Type B pancreatic cell (in vitro differentiated cells): ENCODE results near the gene SLC6A9. TPM values are rescaled to one million over a fixed set of nuclear protein-coding genes. Genes with fewer than 3 reads are reported as not detected.

Experiments used
- DNase-seq: peaks from one replicate; pipeline ENCODE4 v3.0.0; 2021; ENCODE audit warnings: mixed read lengths; ENCODE audit not compliant: unreplicated experiment; ENCODE audit errors: extremely low spot score
- H3K27ac Mint-ChIP-seq: 2 replicates; pipeline ENCODE4 v1.8.0; 2021; ENCODE audit warnings: mild to moderate bottlenecking, mixed read lengths
- H3K27me3 Mint-ChIP-seq: 2 replicates; pipeline ENCODE4 v1.8.0; 2021; ENCODE audit warnings: mixed read lengths
- H3K36me3 Mint-ChIP-seq: 2 replicates; pipeline ENCODE4 v1.8.0; 2021; ENCODE audit warnings: mixed read lengths
- H3K4me1 Mint-ChIP-seq: one replicate; pipeline ENCODE4 v1.8.0; 2021; ENCODE audit warnings: mixed read lengths; ENCODE audit not compliant: unreplicated experiment
- H3K4me3 Mint-ChIP-seq: 2 replicates; pipeline ENCODE4 v1.8.0; 2021; ENCODE audit warnings: mild to moderate bottlenecking, mixed read lengths
- H3K9me3 Mint-ChIP-seq: 2 replicates; pipeline ENCODE4 v1.8.0; 2021; ENCODE audit warnings: mixed read lengths
- CTCF ChIP-seq: fragments of 200-600 bp; sonication (generic); conservative IDR thresholded peaks from 2 replicates; pipeline ENCODE4 v1.5.0; 2021; ENCODE audit warnings: antibody characterized with exemption, mild to moderate bottlenecking
- total RNA-seq: library from RNA; stranded (reverse); gene quantifications from 2 replicates; pipeline ENCODE4 v1.2.1, GENCODE V29; 2021; ENCODE audit warnings: low replicate concordance

SLC6A9 gene
- total RNA-seq, 1 donor from 2014 or later: 21.0 TPM

- Mint-ChIP-seq H3K27ac (peak overlapping the region; percentile 28), H3K4me1 (peaks cover 5% of the 10 kb centered on the region), H3K4me3 (peak overlapping the region; percentile 9), H3K27me3 (no peaks in the 10 kb centered on the region), H3K9me3 (no peaks in the 10 kb centered on the region), H3K36me3 (no peaks in the 10 kb centered on the region)
- TF ChIP-seq CTCF: no peak
- DNase-seq: no peak
Observed at GRCh38 chr1:43993206-43993914, 37.9 kb downstream of the SLC6A9 start.

- H3K27ac Mint-ChIP-seq: peak overlapping the region; percentile 28
- peaks cover 5% of the 10 kb centered on the region for H3K4me1 Mint-ChIP-seq
- H3K4me3 Mint-ChIP-seq: peak overlapping the region; percentile 91
- no peaks in the 10 kb centered on the region for H3K9me3 Mint-ChIP-seq
- TF ChIP-seq CTCF: no peak
- H3K27me3 Mint-ChIP-seq: no peaks in the 10 kb centered on the region
- no peak for DNase-seq
- no peaks in the 10 kb centered on the region for H3K36me3 Mint-ChIP-seq
Observed at GRCh38 chr1:43992232-43992995, 38.8 kb downstream of the SLC6A9 start.

- H3K36me3 Mint-ChIP-seq: no peaks in the 10 kb centered on the region
- peak; percentile 83 for DNase-seq
Observed at GRCh38 chr1:43991476-43992231, 39.6 kb downstream of the SLC6A9 start, which contains the start of gene CCDC24. TSS of gene CCDC24 (plus strand) at chr1:43991599. CDS start at chr1:43991879, 280 bp downstream.

GRCh38 chr1:43991200-43991475, 40.1 kb downstream of the SLC6A9 start:
- Mint-ChIP-seq H3K27me3 (no peaks in the 10 kb centered on the region), H3K27ac (peak overlapping the region; percentile 28), H3K36me3 (no peaks in the 10 kb centered on the region), H3K4me3 (peak overlapping the region; percentile 91), H3K9me3 (no peaks in the 10 kb centered on the region), H3K4me1 (peaks cover 5% of the 10 kb centered on the region)
- DNase-seq: no peak
- no peak for TF ChIP-seq CTCF

More at GRCh38 chr1:43991476-43992231, 39.6 kb downstream of the SLC6A9 start, which contains the start of gene CCDC24:
- no peak for TF ChIP-seq CTCF
- peak within 1 kb of the TSS; percentile 91 for H3K4me3 Mint-ChIP-seq
- H3K27ac Mint-ChIP-seq: peak within 1 kb of the TSS; percentile 28
- no peaks in the 10 kb centered on the region for H3K27me3 Mint-ChIP-seq
- no peaks in the 10 kb centered on the region for H3K9me3 Mint-ChIP-seq
- H3K4me1 Mint-ChIP-seq: peaks cover 6% of the 10 kb centered on the region

- Mint-ChIP-seq H3K27ac (peak overlapping the region; percentile 28), H3K27me3 (no peaks in the 10 kb centered on the region), H3K4me3 (peak overlapping the region; percentile 91), H3K9me3 (no peaks in the 10 kb centered on the region), H3K36me3 (peaks cover 5% of the 10 kb centered on the region), H3K4me1 (peaks cover 5% of the 10 kb centered on the region)
- no peak for TF ChIP-seq CTCF
- no peak for DNase-seq
Observed at GRCh38 chr1:43990271-43991199, 40.7 kb downstream of the SLC6A9 start.
